Hypothalamus (tissue), 51 donors: ENCODE data around the gene VPS51.
"Not testable (repeated sequence)": the region's sequence is repeated elsewhere in the genome, so short reads cannot be mapped to it uniquely, and the experiment has no call there.

Experiments used
- DNase-seq, 51 donors: peaks; one replicate each; lab custom pipeline; 2025; lab: John Stamatoyannopoulos, UW

VPS51 gene

DNA sequence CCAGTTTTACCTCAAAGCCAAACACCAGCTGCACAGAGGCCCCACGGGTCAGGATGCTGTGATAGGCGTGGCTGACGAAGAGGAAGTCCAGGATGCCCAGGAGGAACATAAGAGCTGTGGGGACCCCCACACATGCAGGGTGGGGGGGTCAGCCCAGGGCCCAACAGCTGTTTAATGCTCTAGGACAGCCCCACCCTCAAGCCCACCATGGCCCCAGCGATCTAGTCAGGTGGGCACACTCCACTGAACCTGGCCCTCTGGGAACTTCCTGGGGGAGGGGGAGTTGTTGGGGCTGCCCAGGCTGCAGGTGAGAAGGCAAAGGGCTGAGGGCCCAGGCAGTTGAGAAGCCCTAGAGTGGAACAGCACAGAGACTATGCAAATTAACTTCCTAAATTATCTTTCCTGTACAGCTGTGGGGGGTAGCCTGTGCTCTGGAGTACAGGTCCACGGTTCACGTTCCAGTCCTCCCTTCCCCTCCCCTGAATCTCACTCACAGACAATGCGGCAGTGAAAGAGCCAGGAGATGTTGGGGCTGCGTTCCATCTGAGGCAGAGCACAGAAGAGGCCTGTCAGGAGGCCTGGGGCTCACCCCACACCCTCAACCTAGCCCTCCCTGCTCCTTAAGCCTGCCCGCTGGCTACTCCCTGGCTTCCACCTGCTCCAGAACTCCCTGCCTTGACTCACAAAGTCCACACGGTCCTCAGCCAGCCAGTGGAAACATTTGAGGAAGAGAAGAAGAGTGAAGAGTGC, 36.4 kb downstream of the VPS51 start:
- DNase-seq, result no peak

GRCh38 chr11:65132988-65133700, 37.1 kb downstream of the VPS51 start:
- DNase-seq, result no peak

GRCh38 chr11:65133724-65134123, 37.7 kb downstream of the VPS51 start:
- DNase-seq, result peak in 1 of 51 donors; percentile 33

- peak; percentile 63 to 98 (median 87) for DNase-seq
Measured at GRCh38 chr11:65134240-65134951, 38.4 kb downstream of the VPS51 start, which contains the start of gene SYVN1. Gene SYVN1 (minus strand): TSS chr11:65134519. CDS start chr11:65133601, 918 bp downstream.

DNA sequence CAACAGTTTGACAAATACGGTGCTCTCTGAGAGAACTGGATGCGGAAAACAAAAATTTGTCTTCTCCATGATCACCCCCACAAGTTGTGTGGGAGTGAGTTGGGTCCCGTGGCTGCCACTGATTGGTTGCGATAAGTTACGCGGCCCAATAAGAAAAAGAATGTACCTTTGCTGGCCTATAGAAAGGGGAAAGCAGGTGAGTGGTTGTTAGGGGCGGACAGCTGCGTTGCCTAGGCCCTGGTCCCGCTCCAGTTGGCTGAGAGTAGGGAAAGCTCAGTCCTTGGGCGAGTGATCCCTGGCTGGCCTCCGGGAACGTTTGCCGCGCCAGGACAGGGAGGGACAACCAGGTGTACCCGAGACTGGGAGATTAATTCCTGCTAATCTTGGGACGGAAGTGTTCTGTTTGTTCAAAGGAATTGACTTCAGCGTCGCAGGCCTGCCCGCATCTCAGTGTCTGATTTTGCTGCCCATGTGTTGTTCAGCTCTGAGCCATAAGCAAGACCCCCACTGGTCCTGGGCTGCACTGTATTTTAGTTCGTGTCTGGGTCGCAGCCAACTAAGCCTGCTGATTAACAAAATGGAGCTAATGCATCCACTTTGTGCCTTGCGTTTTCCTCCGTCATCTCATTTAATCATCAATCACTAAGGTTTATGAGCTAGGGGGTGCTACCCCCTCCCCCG, 39.1 kb downstream of the VPS51 start:
- peak; percentile 33 to 97 (median 80) for DNase-seq

DNA sequence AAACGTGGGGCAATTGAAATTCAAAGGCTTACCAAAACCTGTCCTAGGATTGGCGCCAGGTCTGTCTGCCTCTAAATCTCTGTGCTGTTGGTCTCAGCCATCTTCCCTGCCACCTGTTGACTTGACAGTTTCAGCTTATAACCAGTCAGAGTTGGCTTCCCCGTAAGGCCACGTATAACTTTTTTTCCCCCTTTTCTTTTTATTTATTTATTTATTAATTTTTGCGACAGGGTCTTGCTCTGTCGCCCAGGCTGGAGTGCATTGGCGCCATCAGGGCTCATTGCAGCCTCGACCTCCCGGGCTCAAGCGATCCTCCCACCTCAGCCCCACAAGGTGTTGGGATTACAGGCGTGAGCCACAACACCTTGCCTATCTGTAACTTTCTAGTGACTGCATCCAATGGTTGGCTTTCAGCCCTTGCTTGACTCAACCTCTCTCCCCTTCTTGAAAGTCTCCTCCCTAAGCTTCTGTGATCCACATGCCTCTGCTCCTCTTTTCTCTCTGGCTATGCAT, 39.7 kb downstream of the VPS51 start:
- DNase-seq, result no peak

GRCh38 chr11:65136515-65137096, 40.6 kb downstream of the VPS51 start:
- DNase-seq, result no peak

DNA sequence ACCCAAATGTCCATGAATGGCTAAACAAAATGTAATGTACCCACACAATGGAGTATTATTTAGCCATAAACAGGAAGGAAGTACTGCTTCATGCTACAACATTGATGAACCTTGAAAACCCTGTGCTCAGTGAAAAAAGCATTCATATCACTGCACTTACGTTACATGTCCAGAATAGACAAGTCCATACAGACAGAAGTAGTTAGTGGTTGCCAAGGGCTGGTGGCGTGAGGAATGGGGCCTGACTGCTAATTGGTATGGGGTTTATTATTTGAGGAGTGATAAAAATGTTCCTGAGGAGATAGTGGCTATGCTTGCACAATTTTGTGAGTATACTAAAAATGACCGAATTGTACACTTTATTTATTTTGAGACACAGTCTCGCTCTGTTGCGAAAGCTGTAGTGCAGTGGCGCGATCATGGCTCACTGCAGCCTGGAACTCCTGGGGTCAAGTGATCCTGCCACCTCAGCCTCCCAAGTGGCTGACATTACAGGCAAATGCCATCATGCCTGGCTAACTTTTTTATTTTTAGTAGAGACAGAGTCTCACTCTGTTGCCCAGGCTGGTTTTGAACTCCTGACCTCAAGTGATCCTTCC, 46.0 kb downstream of the VPS51 start:
- DNase-seq, result no peak

DNA sequence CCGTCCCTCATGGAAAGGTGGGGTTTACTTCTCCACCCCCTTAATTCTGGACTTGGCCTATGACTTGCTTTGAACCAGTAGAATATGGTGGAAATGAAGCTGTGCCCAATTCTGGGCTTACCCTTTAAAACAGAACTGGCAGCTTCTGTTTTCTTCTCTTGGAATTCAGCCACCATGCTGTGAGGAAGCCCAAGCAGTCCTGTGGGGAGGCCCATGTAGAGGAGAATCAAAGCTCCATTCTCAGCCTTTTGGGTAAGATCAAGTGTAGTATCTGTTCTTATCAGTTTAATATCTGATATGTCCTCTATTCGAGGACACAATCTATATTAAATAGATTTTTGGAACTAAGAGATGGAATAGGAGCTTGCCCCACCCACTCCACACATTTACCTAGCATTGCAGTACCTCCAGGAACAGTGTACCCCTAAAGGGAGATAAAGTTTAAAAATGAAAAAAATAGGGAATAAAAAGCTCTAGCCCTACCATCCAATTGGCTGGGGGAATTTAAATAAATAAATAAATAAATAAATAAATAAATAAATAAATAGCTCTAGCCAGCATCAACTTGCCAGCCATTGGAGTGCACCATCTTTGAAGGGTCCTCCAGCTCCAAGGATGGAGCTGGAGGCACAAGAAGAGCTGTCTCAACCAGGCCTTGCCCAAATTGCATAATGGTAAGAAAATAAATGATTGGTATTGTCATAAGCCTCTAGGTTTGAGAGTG, 51.5 kb downstream of the VPS51 start:
- no peak for DNase-seq

GRCh38 chr11:65148657-65149056, 52.6 kb downstream of the VPS51 start:
- no peak for DNase-seq

DNA sequence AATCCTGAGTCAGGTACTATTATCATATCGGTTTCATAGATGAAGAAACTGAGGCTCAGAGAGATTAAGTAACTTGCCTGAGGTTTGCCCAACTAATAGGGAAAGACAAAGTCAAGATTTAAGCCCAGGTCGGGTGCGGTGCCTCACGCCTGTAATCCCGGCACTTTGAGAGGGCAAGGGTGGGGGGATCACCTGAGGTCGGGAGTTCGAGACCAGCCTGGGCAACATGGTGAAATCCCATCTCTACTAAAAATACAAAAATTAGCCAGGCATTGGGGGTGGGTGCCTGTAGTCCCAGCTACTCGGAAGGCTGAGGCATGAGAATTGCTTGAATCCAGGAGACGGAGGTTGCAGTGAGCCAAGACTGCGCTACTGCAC, 54.1 kb downstream of the VPS51 start:
- not testable (repeated sequence) for DNase-seq

DNA sequence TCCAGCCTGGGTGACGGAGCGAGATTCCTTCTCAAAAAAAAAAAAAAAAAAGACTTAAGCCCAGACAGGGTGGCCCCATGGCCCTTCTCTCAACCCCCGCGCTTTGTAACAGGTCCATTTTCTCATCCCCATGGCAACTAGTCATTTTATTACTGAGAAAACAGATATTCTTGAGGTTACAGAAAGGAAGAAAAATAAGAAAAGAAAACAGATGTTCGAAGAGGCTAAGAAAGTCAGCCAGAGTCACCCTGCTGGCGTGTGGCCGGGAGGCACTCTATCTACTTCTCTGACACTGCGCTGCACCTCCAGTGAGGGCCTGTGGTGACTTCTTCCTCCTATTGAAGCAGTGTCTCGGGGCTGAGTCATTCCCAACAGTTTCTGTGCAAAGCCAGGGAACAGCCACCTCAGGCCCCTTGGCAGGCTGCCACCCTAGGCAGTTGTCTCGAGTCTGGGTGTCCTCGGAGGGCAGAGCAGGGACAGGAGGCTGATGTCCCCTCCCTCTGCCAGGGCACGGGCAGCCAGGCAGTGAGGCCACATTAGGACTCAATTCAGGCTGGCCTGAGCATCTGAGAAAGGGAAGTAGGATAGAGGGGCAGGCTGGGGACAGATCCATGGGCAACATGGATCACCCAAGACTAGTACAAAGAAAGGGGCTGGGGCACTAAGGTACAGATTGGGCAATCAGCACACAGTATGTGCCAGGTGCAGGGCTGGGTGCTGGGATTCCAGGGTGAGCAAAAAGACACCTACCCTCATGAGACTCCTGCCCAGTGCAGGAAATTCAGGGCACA, 54.7 kb downstream of the VPS51 start:
- peak in 48 of 51 donors; percentile 6 to 89 (median 68) for DNase-seq

DNA sequence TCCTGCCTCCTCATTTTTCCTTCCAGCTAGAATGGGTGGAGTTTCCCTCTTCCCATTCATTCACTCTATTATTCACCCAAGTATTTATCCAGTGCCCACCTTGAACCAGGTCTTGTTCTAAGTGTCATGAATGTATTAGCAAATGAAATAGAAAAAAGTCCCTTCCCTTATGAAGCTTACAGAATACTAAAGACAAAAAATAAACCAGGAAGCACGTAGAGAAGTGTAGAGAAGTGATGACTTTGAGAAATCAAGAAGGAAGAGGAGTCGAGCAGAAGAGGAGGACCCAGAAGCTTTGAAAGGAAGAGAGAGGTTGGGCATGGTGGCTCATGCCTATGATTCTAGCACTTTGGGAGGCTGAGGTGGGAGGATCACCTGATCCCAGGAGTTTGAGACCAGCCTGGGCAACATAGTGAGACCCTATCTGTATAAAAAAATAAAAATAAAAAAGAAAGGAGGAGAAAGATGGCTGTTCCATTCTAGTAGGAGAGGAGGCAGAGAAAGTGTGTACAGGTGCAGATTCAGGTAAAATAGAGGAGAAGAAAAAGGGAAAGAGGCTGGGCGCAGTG, 55.4 kb downstream of the VPS51 start:
- DNase-seq, result no peak

GRCh38 chr11:65152122-65152521, 56.1 kb downstream of the VPS51 start:
- no peak for DNase-seq

DNA sequence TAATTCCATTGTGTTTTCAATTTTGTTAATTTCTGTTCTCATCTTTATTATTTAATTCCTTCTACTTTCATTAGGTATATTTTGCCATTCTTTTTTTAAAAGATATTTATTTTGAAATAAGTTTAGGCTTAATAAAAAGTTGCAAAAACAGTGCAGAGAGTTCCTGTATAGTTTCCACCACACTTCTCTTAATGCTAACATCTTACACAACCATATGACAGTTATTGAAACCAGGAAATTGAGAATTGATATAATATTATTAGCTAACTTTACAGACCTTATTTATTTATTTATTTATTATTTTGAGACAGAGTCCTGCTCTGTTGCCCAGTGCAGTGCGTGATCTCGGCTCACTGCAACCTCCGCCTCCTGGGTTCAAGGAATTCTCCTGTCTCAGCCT, 60.2 kb downstream of the VPS51 start:
- DNase-seq, result no peak

DNA sequence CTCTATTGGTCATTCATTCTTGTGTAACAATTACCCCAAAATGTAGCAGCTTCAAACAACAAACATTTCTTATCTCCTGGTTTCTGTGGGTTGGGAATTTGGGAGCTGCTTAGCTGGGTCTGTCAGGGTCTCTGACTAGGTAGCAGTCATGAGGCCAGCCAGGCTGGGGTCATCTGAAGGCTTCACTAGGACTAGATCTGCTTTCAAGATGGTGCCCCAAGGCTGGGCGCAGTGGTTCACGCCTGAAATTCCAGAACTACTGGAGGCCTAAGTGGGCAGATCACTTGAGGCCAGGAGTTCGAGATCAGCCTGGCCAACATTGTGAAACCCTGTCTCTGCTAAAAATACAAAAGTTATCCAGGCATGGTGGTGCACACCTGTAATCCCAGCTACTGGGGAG, 60.9 kb downstream of the VPS51 start:
- no peak for DNase-seq

- no peak for DNase-seq
Measured at GRCh38 chr11:65157336-65157735, 61.3 kb downstream of the VPS51 start.

GRCh38 chr11:65159012-65159411, 63.0 kb downstream of the VPS51 start:
- no peak for DNase-seq
